ENCODE data around the gene RAD9B. TPM values are rescaled to one million over a fixed set of nuclear protein-coding genes. Genes with fewer than 3 reads are reported as not detected.
"Not testable (repeated sequence)": the region's sequence is repeated elsewhere in the genome, so short reads cannot be mapped to it uniquely, and the experiment has no call there.

Gene RAD9B
- total RNA-seq, 1 experiment from 2014 or later, result 0.61 TPM

- DNase-seq (ENCODE audit: low read depth, low spot score), result no peak
- in situ Hi-C loops (cut with HindIII; ENCODE audit: low pct_unique_long_range_greater_than_20kb, low sequenced_read_pairs), result no loop called here
Measured at GRCh38 chr12:110516995-110517394, 14.9 kb downstream of the RAD9B start.

- in situ Hi-C loops (cut with HindIII; ENCODE audit: low pct_unique_long_range_greater_than_20kb, low sequenced_read_pairs); DNase-seq (ENCODE audit: low read depth, low spot score): not testable (repeated sequence)
Measured at GRCh38 chr12:110518014-110518413, 15.9 kb downstream of the RAD9B start.

GRCh38 chr12:110520876-110521712, 19.0 kb downstream of the RAD9B start:
- DNase-seq (ENCODE audit: low read depth, low spot score); in situ Hi-C loops (cut with HindIII; ENCODE audit: low pct_unique_long_range_greater_than_20kb, low sequenced_read_pairs): not testable (repeated sequence)

- in situ Hi-C loops (cut with HindIII; ENCODE audit: low pct_unique_long_range_greater_than_20kb, low sequenced_read_pairs), result no loop called here
Measured at GRCh38 chr12:110528277-110528839, 26.2 kb downstream of the RAD9B start.

GRCh38 chr12:110530511-110530910, 28.4 kb downstream of the RAD9B start:
- in situ Hi-C loops (cut with HindIII; ENCODE audit: low pct_unique_long_range_greater_than_20kb, low sequenced_read_pairs), result no loop called here
- no peak for DNase-seq (ENCODE audit: low read depth, low spot score)

More at GRCh38 chr12:110528277-110528839, 26.2 kb downstream of the RAD9B start:
- no peak for DNase-seq (ENCODE audit: low read depth, low spot score)

- in situ Hi-C loops (cut with HindIII; ENCODE audit: low pct_unique_long_range_greater_than_20kb, low sequenced_read_pairs), result no loop called here
- DNase-seq (ENCODE audit: low read depth, low spot score), result no peak
Measured at GRCh38 chr12:110531741-110532333, 29.7 kb downstream of the RAD9B start.

- no peak for DNase-seq (ENCODE audit: low read depth, low spot score)
- in situ Hi-C loops (cut with HindIII; ENCODE audit: low pct_unique_long_range_greater_than_20kb, low sequenced_read_pairs), result no loop called here
Measured at GRCh38 chr12:110532644-110533043, 30.5 kb downstream of the RAD9B start.

GRCh38 chr12:110533607-110534006, 31.5 kb downstream of the RAD9B start:
- in situ Hi-C loops (cut with HindIII; ENCODE audit: low pct_unique_long_range_greater_than_20kb, low sequenced_read_pairs), result no loop called here
- no peak for DNase-seq (ENCODE audit: low read depth, low spot score)

- DNase-seq (ENCODE audit: low read depth, low spot score), result no peak
- in situ Hi-C loops (cut with HindIII; ENCODE audit: low pct_unique_long_range_greater_than_20kb, low sequenced_read_pairs), result no loop called here
Measured at GRCh38 chr12:110534811-110535210, 32.7 kb downstream of the RAD9B start.

- no peak for DNase-seq (ENCODE audit: low read depth, low spot score)
- in situ Hi-C loops (cut with HindIII; ENCODE audit: low pct_unique_long_range_greater_than_20kb, low sequenced_read_pairs), result no loop called here
Measured at GRCh38 chr12:110536834-110537604, 34.9 kb downstream of the RAD9B start.

- DNase-seq (ENCODE audit: low read depth, low spot score), result peak; percentile 62
- in situ Hi-C loops (cut with HindIII; ENCODE audit: low pct_unique_long_range_greater_than_20kb, low sequenced_read_pairs), result no loop called here
Measured at GRCh38 chr12:110537605-110538409, 35.7 kb downstream of the RAD9B start.

- in situ Hi-C loops (cut with HindIII; ENCODE audit: low pct_unique_long_range_greater_than_20kb, low sequenced_read_pairs), result no loop called here
Measured at GRCh38 chr12:110538869-110539622, 36.9 kb downstream of the RAD9B start.

GRCh38 chr12:110540048-110540447, 37.9 kb downstream of the RAD9B start:
- in situ Hi-C loops (cut with HindIII; ENCODE audit: low pct_unique_long_range_greater_than_20kb, low sequenced_read_pairs), result no loop called here
- DNase-seq (ENCODE audit: low read depth, low spot score), result no peak

More at GRCh38 chr12:110538869-110539622, 36.9 kb downstream of the RAD9B start:
- no peak for DNase-seq (ENCODE audit: low read depth, low spot score)

- peak; percentile 94 for DNase-seq (ENCODE audit: low read depth, low spot score)
- in situ Hi-C loops (cut with HindIII; ENCODE audit: low pct_unique_long_range_greater_than_20kb, low sequenced_read_pairs), result no loop called here
Measured at GRCh38 chr12:110543252-110543959, 41.3 kb downstream of the RAD9B start.

GRCh38 chr12:110543965-110544364, 41.8 kb downstream of the RAD9B start:
- DNase-seq (ENCODE audit: low read depth, low spot score), result no peak
- in situ Hi-C loops (cut with HindIII; ENCODE audit: low pct_unique_long_range_greater_than_20kb, low sequenced_read_pairs), result no loop called here

GRCh38 chr12:110545259-110545658, 43.1 kb downstream of the RAD9B start:
- DNase-seq (ENCODE audit: low read depth, low spot score); in situ Hi-C loops (cut with HindIII; ENCODE audit: low pct_unique_long_range_greater_than_20kb, low sequenced_read_pairs): not testable (repeated sequence)
